Raji (cell line): ENCODE measurements around the gene MYL2.

Experiments used
- POLR2A ChIP-seq: IDR thresholded peaks from 2 replicates; pipeline ENCODE4 v1.6.1; 2011; ENCODE audit warnings: low read depth, low read length, control low read depth; ENCODE audit not compliant: insufficient read depth

MYL2 gene

DNA sequence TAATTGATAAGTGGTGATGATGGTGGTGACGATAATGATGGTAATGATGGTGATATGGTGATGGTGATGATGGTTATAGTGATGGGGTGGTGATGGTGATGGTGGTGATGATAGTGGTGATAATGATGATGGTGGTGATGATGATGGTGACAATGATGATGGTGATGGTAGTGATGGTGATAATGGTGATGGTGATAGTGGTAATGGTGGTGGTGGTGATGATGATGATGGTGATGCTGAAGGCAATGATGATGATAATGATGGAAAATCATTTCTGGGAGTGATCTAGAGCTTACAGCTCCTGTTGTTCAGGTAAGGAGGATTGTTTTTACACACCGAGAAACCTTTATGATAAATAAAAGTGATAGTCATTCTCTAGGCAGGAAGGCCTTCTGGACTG lies 39.7 kb downstream of the MYL2 start:
- TF ChIP-seq POLR2A, result no peak

DNA sequence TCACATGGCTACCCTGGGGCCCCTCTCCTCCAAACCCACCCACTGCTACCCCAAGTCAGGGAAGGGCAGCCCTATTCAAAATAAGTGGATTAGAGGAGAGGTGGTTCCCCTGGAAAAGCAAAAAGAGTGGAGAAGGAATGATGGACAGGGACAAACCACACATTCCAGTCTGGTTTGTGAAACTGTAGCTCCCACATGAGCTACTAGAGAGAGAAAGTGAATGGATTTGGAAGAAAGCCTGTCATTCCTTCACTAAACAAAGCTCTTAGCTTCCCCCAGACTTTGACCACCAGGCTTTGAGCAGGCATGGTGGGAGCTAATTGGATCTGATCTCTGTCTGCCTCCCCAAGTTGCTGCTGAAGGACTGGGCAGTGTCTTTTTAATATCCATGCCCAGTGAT lies 45.6 kb downstream of the MYL2 start:
- TF ChIP-seq POLR2A, result no peak

DNA sequence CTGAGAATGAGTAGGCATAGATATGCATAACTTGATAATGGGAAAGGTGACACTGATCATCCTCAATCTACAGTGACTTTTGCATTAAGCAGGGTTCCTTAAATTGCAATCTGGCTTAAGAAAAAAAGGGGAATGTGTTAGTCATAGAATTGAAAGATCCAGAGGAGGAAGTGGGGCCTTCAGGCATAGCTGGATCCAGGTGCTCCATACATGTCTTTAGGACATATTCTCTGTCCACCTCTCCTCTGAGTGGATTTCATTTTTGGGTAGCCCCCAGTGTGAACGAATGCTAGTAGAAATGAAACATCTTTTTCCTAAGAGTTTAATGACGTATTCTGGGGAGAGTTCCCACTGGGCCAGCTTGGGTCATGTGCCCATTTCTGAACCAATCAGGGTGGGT lies 46.0 kb downstream of the MYL2 start:
- TF ChIP-seq POLR2A, result no peak

DNA sequence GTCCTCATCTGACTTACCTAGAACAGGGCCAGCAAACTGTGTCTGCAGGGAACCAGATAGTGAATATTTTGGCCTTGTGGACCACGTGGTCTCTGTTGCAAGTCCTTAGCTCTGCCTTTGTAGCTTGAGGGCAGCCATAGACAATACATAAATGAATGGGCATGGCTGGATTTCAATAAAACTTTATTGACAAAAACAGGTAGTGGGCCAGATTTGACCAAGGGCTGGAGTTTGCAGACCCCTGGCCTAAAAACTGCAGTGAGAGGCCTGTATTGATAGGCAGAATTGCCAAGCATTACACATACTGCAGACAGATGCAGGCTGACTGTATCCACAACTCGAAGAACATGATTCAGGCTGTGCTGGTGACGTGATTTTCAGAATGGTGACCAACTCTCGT lies 48.3 kb downstream of the MYL2 start:
- no peak for TF ChIP-seq POLR2A

DNA sequence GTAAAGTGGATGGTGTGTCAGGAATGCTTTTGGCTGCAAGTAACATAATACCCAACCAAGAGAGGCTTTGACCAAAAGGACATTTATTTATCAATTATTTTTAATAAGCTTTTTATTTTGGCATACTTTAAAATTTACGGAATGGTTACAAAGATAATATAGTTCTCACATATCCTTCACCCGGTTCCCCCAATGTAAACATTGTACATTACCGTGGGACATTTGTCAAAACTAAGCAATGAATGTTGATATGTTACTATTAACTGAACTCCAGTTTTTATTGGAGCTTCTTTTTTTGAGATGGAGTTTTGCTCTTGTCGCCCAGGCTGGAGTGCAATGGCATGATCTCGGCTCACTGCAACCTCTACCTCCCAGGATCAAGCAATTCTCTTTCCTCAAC lies 50.6 kb downstream of the MYL2 start:
- TF ChIP-seq POLR2A, result no peak

DNA sequence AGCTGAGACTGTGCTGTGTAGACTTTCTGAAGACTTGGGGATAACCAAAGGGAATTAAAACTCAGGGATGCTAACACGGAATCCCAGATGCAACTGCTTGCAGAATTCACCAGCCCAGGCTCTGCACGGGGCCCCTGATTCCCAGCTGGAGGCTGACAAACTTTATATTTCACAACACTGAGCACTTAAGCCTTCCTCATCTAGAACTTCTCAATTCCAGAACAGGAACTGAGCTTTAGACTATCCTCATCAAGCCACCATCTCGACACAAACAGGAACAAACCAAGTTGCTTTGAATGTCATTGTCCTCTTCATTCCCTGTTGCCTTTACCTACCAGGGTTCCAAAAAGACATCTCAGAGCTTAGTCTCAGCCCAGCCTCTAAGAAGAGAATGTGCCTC lies 51.4 kb downstream of the MYL2 start:
- no peak for TF ChIP-seq POLR2A

DNA sequence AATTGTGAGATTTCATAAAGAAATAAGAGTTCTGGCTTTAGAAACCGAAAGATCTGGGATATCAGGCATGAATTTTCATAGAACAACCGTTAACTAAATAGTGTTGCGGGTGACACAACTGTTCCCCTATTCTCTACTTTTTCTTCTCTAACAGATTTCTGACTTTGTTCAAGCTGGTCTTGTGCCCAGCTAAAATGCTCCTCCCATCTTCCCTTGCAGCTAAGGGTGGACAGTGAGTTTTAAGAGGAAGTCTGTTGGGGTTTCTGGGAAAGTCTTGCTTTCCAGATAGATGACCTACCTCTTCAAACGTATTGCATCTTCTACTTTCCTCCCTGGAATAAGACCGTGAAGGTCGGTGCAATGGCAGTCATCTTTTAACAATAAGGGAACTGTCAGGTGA lies 54.9 kb downstream of the MYL2 start:
- TF ChIP-seq POLR2A, result no peak

DNA sequence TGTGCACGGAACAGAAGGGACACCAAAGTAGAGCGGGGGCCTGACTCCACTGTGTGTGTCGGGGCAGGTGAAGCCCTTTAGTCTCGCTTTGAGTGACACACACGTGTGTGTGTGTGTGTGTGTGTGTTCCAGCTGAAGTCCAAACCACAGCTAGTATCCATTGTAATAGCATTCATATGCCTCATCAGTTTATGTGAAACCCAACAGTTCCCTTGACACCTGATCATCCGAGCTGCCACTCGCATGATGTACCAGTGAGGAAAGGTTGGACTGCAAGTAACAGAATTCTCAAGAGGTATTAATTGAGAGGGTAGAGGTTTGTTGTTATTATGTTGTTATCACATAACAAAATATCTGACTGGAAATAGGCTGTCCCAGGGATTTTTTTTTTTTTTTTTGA lies 57.2 kb downstream of the MYL2 start:
- no peak for TF ChIP-seq POLR2A

DNA sequence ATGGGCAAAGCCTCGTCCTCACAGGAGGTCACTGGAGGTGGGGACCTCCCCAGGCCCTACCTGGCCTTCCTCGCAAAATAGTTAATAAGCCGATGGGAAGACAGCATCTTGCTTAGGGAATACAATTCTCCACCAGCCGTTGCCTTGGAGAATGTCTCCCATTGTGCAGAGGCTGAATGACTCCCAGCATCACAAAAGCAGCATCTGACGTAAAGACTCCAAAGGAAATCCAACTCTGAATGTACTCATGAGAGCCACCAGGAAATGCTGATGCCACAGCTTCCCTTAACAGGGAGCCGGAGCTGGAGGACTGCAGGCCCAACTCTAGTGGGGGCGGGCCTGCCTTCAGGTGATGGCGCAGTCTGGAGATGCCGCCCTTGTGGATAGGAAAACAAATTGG lies 58.0 kb downstream of the MYL2 start:
- TF ChIP-seq POLR2A, result no peak

DNA sequence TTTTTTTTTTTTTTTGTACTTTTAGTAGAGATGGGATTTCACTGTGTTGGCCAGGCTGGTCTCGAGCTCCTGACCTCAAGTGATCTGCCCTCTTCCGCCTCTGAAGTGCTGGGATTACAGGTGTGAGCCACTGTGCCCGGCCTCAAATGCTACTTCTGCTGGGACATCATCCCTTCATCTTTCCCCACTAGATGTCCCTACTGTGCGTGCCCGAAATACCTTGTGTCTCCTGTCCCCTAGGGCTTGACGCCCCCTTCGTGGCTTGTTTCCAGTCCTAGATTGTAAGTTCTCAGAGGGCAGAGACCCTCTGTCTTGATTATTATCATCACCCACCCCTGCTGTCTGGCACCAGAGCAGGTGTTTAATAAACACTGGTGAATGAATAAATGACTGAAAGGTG lies 58.6 kb downstream of the MYL2 start:
- no peak for TF ChIP-seq POLR2A
